Measurements from ENCODE around the gene FNBP1L. TPM values are rescaled to one million over a fixed set of nuclear protein-coding genes. Genes with fewer than 3 reads are reported as not detected.

The FNBP1L gene
- total RNA-seq, 2 experiments from 2014 or later = 0.13 TPM

- Histone ChIP-seq H4K20me1 (ENCODE audit: insufficient read depth, low read length) (0 out of 2 replicates have a peak, but pooled peaks cover 4% of the 10 kb centered on the region), H3K36me3 (ENCODE audit: insufficient read depth, low read length) (no peaks in the 10 kb centered on the region), H3K4me3 (ENCODE audit: low read depth, low read length, poor library complexity, severe bottlenecking) (no peak overlapping the region), H3K9me2 (ENCODE audit: insufficient read depth, low read length) (no peaks in the 10 kb centered on the region), H3K27ac (ENCODE audit: low read depth, low read length, poor library complexity, severe bottlenecking) (no peak overlapping the region), H3K4me2 (ENCODE audit: low read length) (no peak overlapping the region), H3K4me1 (ENCODE audit: insufficient read depth, low read length, poor library complexity, severe bottlenecking) (no peaks in the 10 kb centered on the region), H3K79me2 (ENCODE audit: insufficient read depth, low read depth, low read length) (no peaks in the 10 kb centered on the region), H3K9me3 (ENCODE audit: low read length) (no peaks in the 10 kb centered on the region), H2AFZ (ENCODE audit: low read length) (no peak overlapping the region)
- ChIA-PET CTCF (ENCODE audit: unreplicated experiment) (no interaction called here), POLR2A (interaction anchor here (1.0 kb wide), 1 partner anchor 238 kb away, joined by 3 read pairs; no protein-coding TSS in a partner anchor)
- intact Hi-C loops (cut with micrococcal nuclease; ENCODE audit: unreplicated experiment) = no loop called here
- DNase-seq (ENCODE audit: low spot score) = no peak
- BruUV-seq (replicated peaks) = no TSS peak
- TF ChIP-seq EZH2phosphoT487 (IDR thresholded peaks at IDR 0.05; ENCODE audit: borderline replicate concordance, low read depth, low read length) (no peak), CTCF (conservative IDR thresholded peaks at IDR 0.05; ENCODE audit: low read length) (no peak)
Measured at GRCh38 chr1:93598861-93599439, 151.0 kb downstream of the FNBP1L start.

GRCh38 chr1:93599479-93599878 lies 151.6 kb downstream of the FNBP1L start:
- CTCF ChIA-PET (ENCODE audit: unreplicated experiment) = no interaction called here
- no peaks in the 10 kb centered on the region for H3K9me3 ChIP-seq (ENCODE audit: low read length)
- no TSS peak for BruUV-seq (replicated peaks)

More at GRCh38 chr1:93599479-93599878, 151.6 kb downstream of the FNBP1L start:
- H3K4me2 ChIP-seq (ENCODE audit: low read length) = no peak overlapping the region
- no peak overlapping the region for H3K4me3 ChIP-seq (ENCODE audit: low read depth, low read length, poor library complexity, severe bottlenecking)
- POLR2A ChIA-PET = interaction anchor here (0.5 to 1.3 kb wide), 5 partner anchors 8 to 1633 kb away, joined by 3 to 4 read pairs (median 3); no protein-coding TSS in a partner anchor
- no peaks in the 10 kb centered on the region for H3K36me3 ChIP-seq (ENCODE audit: insufficient read depth, low read length)
- no peak overlapping the region for H3K27ac ChIP-seq (ENCODE audit: low read depth, low read length, poor library complexity, severe bottlenecking)
- H4K20me1 ChIP-seq (ENCODE audit: insufficient read depth, low read length) = 0 out of 2 replicates have a peak, but pooled peaks cover 4% of the 10 kb centered on the region
- H3K4me1 ChIP-seq (ENCODE audit: insufficient read depth, low read length, poor library complexity, severe bottlenecking) = no peaks in the 10 kb centered on the region
- intact Hi-C loops (cut with micrococcal nuclease; ENCODE audit: unreplicated experiment) = no loop called here
- H3K79me2 ChIP-seq (ENCODE audit: insufficient read depth, low read depth, low read length) = no peaks in the 10 kb centered on the region
- TF ChIP-seq CTCF (conservative IDR thresholded peaks at IDR 0.05; ENCODE audit: low read length) = no peak
- H2AFZ ChIP-seq (ENCODE audit: low read length) = no peak overlapping the region
- no peaks in the 10 kb centered on the region for H3K9me2 ChIP-seq (ENCODE audit: insufficient read depth, low read length)
- no peak for DNase-seq (ENCODE audit: low spot score)

Measured in OCI-LY7 (cell line).